Measurements from ENCODE around the gene BFSP1. TPM values are rescaled to one million over a fixed set of nuclear protein-coding genes. Genes with fewer than 3 reads are reported as not detected.
A peak's percentile ranks its signal among the peaks of the same experiment; 100 is the strongest.

BFSP1 gene
- total RNA-seq, 1 experiment from 2014 or later = 6.1 TPM

- H3K27ac ChIP-seq (ENCODE audit: low read depth, low read length, poor library complexity, severe bottlenecking) = no peak overlapping the region
- peak; percentile 16 for DNase-seq (ENCODE audit: low spot score)
- POLR2A ChIA-PET (ENCODE audit: low non-redundant PET) = no interaction called here
- no peak for TF ChIP-seq CTCF (conservative IDR thresholded peaks at IDR 0.05; ENCODE audit: low read depth, low read length)
- intact Hi-C loops (cut with micrococcal nuclease; ENCODE audit: unreplicated experiment) = loop anchor here (5.0 kb wide), 1 partner anchor 687 kb away; no protein-coding TSS in a partner anchor
- no peaks in the 10 kb centered on the region for H3K4me1 ChIP-seq (ENCODE audit: insufficient read depth, low read length, poor library complexity, severe bottlenecking)
- no peaks in the 10 kb centered on the region for H3K9me3 ChIP-seq (ENCODE audit: low read depth, low read length, poor library complexity, severe bottlenecking)
- no TSS peak for BruUV-seq (replicated peaks)
- H3K36me3 ChIP-seq (ENCODE audit: insufficient read depth, low read length, poor library complexity, severe bottlenecking) = no peaks in the 10 kb centered on the region
- H3K4me3 ChIP-seq (ENCODE audit: low read depth, low read length, poor library complexity, severe bottlenecking) = no peak overlapping the region
- CTCF ChIA-PET = no interaction called here
- H3K27me3 ChIP-seq (replicated peaks; ENCODE audit: insufficient read depth, low read depth, low read length, poor library complexity) = no peaks in the 10 kb centered on the region
Measured at GRCh38 chr20:17488916-17489600, 42.1 kb downstream of the BFSP1 start.

- Histone ChIP-seq H3K27me3 (replicated peaks; ENCODE audit: insufficient read depth, low read depth, low read length, poor library complexity) (no peaks in the 10 kb centered on the region), H3K4me1 (ENCODE audit: insufficient read depth, low read length, poor library complexity, severe bottlenecking) (no peaks in the 10 kb centered on the region), H3K9me3 (ENCODE audit: low read depth, low read length, poor library complexity, severe bottlenecking) (no peaks in the 10 kb centered on the region), H3K36me3 (ENCODE audit: insufficient read depth, low read length, poor library complexity, severe bottlenecking) (peaks cover 2% of the 10 kb centered on the region), H3K27ac (ENCODE audit: low read depth, low read length, poor library complexity, severe bottlenecking) (no peak overlapping the region), H3K4me3 (ENCODE audit: low read depth, low read length, poor library complexity, severe bottlenecking) (no peak overlapping the region)
- DNase-seq (ENCODE audit: low spot score) = no peak
- TF ChIP-seq EZH2 (IDR thresholded peaks at IDR 0.05; ENCODE audit: borderline replicate concordance, low read depth, low read length, poor library complexity, severe bottlenecking) (no peak), CTCF (conservative IDR thresholded peaks at IDR 0.05; ENCODE audit: low read depth, low read length) (no peak)
- BruUV-seq (replicated peaks) = no TSS peak
- intact Hi-C loops (cut with micrococcal nuclease; ENCODE audit: unreplicated experiment) = loop anchor here (5.0 kb wide), 1 partner anchor 683 kb away; no protein-coding TSS in a partner anchor
- POLR2A ChIA-PET (ENCODE audit: low non-redundant PET) = no interaction called here
- CTCF ChIA-PET = no interaction called here
Measured at GRCh38 chr20:17485017-17485416, 46.2 kb downstream of the BFSP1 start.

- no TSS peak for BruUV-seq (replicated peaks)
- H3K4me3 ChIP-seq (ENCODE audit: low read depth, low read length, poor library complexity, severe bottlenecking) = no peak overlapping the region
- no peak for TF ChIP-seq EZH2 (IDR thresholded peaks at IDR 0.05; ENCODE audit: borderline replicate concordance, low read depth, low read length, poor library complexity, severe bottlenecking)
- TF ChIP-seq CTCF (conservative IDR thresholded peaks at IDR 0.05; ENCODE audit: low read depth, low read length) = no peak
- ChIA-PET CTCF (no interaction called here), POLR2A (ENCODE audit: low non-redundant PET) (no interaction called here)
- DNase-seq (ENCODE audit: low spot score) = no peak
- H3K36me3 ChIP-seq (ENCODE audit: insufficient read depth, low read length, poor library complexity, severe bottlenecking) = peaks cover 2% of the 10 kb centered on the region
- no peaks in the 10 kb centered on the region for H3K4me1 ChIP-seq (ENCODE audit: insufficient read depth, low read length, poor library complexity, severe bottlenecking)
- no peaks in the 10 kb centered on the region for H3K9me3 ChIP-seq (ENCODE audit: low read depth, low read length, poor library complexity, severe bottlenecking)
- H3K27ac ChIP-seq (ENCODE audit: low read depth, low read length, poor library complexity, severe bottlenecking) = no peak overlapping the region
- intact Hi-C loops (cut with micrococcal nuclease; ENCODE audit: unreplicated experiment) = no loop called here
- no peaks in the 10 kb centered on the region for H3K27me3 ChIP-seq (replicated peaks; ENCODE audit: insufficient read depth, low read depth, low read length, poor library complexity)
Measured at GRCh38 chr20:17482536-17482935, 48.6 kb downstream of the BFSP1 start.

All from A673 (cell line).